ENCODE data around the gene SOCS7. TPM values are rescaled to one million over a fixed set of nuclear protein-coding genes. Genes with fewer than 3 reads are reported as not detected.
"Not testable (repeated sequence)": the region's sequence is repeated elsewhere in the genome, so short reads cannot be mapped to it uniquely, and the experiment has no call there.

Gene SOCS7
- polyA plus RNA-seq, 10 donors = 12.2 to 19.1 (median 15.3) TPM

GRCh38 chr17:38436386-38436785 is 84.7 kb downstream of the SOCS7 start:
- DNase-seq = no peak

GRCh38 chr17:38437313-38437712 is 85.7 kb downstream of the SOCS7 start:
- DNase-seq = not testable (repeated sequence)

- no peak for DNase-seq
Measured at GRCh38 chr17:38439436-38439835, 87.8 kb downstream of the SOCS7 start.

GRCh38 chr17:38440614-38441397 is 89.2 kb downstream of the SOCS7 start:
- DNase-seq = no peak

GRCh38 chr17:38441429-38442061 is 89.9 kb downstream of the SOCS7 start:
- DNase-seq = no peak

GRCh38 chr17:38442548-38442947 is 90.9 kb downstream of the SOCS7 start:
- no peak for DNase-seq

GRCh38 chr17:38443356-38444031 is 91.8 kb downstream of the SOCS7 start:
- no peak for DNase-seq

GRCh38 chr17:38444151-38444550 is 92.5 kb downstream of the SOCS7 start:
- DNase-seq = peak in 2 of 3 donors; percentile 75 to 82

GRCh38 chr17:38447502-38448085 is 96.0 kb downstream of the SOCS7 start:
- no peak for DNase-seq

GRCh38 chr17:38448208-38448771 is 96.6 kb downstream of the SOCS7 start:
- DNase-seq = no peak

GRCh38 chr17:38449364-38449763 is 97.7 kb downstream of the SOCS7 start:
- DNase-seq = no peak

- no peak for DNase-seq
Measured at GRCh38 chr17:38450557-38451029, 98.9 kb downstream of the SOCS7 start.

GRCh38 chr17:38451030-38451839 is 99.6 kb downstream of the SOCS7 start:
- peak in 1 of 3 donors; percentile 85 for DNase-seq

- DNase-seq = peak; percentile 73 to 95 (median 88)
Measured at GRCh38 chr17:38451840-38452529, 100.3 kb downstream of the SOCS7 start.

GRCh38 chr17:38452719-38453118 is 101.1 kb downstream of the SOCS7 start:
- DNase-seq = no peak

GRCh38 chr17:38453951-38454421 is 102.3 kb downstream of the SOCS7 start:
- peak in 1 of 3 donors; percentile 54 for DNase-seq

- DNase-seq = peak; percentile 53 to 74 (median 66)
Measured at GRCh38 chr17:38454532-38454931, 102.9 kb downstream of the SOCS7 start.
